Ureter (tissue), 1 donor: ENCODE results near the gene HSPA1A. TPM values are rescaled to one million over a fixed set of nuclear protein-coding genes. Genes with fewer than 3 reads are reported as not detected.

ENCODE experiments used
- DNase-seq: peaks from one replicate; pipeline ENCODE4 v3.0.0-alpha.2; 2020; ENCODE audit warnings: low spot score
- total RNA-seq: library from RNA; stranded (reverse); gene quantifications from one replicate; pipeline ENCODE4 v1.2.4, GENCODE V29; 2023
- donor health status: DM: yes; HTN: yes; CAD: no.

Gene HSPA1A
- total RNA-seq: 191 TPM

GRCh38 chr6:31815025-31815838 lies at the start of gene HSPA1A, which contains the start of gene HSPA1L:
HSPA1A (plus strand) TSS chr6:31815543; CDS start chr6:31815757, 214 bp downstream.
HSPA1L (minus strand) TSS chr6:31815283; CDS start chr6:31811972, 3,311 bp downstream.
- DNase-seq: peak; percentile 96

- DNase-seq: no peak
Measured at GRCh38 chr6:31765559-31765909, 49.8 kb upstream of the HSPA1A start.

- DNase-seq: no peak
Measured at GRCh38 chr6:31765910-31766794, 49.2 kb upstream of the HSPA1A start.

- no peak for DNase-seq
Measured at GRCh38 chr6:31767096-31767645, 48.2 kb upstream of the HSPA1A start.

GRCh38 chr6:31768363-31769257 lies 46.7 kb upstream of the HSPA1A start:
- no peak for DNase-seq

- DNase-seq: peak; percentile 70
Measured at GRCh38 chr6:31769684-31770371, 45.5 kb upstream of the HSPA1A start.

- no peak for DNase-seq
Measured at GRCh38 chr6:31770860-31771259, 44.5 kb upstream of the HSPA1A start.

- DNase-seq: no peak
Measured at GRCh38 chr6:31771992-31772358, 43.4 kb upstream of the HSPA1A start.

- DNase-seq: no peak
Measured at GRCh38 chr6:31775184-31775583, 40.2 kb upstream of the HSPA1A start.

- DNase-seq: no peak
Measured at GRCh38 chr6:31775633-31776484, 39.5 kb upstream of the HSPA1A start.

GRCh38 chr6:31776485-31776988 lies 38.8 kb upstream of the HSPA1A start:
- no peak for DNase-seq

GRCh38 chr6:31776989-31777666 lies 38.2 kb upstream of the HSPA1A start, which contains the start of gene VWA7:
VWA7 (minus strand) TSS chr6:31777328; CDS start chr6:31776779, 549 bp downstream.
- peak; percentile 67 for DNase-seq

GRCh38 chr6:31777667-31778050 lies 37.7 kb upstream of the HSPA1A start:
- DNase-seq: no peak

GRCh38 chr6:31778193-31778592 lies 37.1 kb upstream of the HSPA1A start:
- no peak for DNase-seq

GRCh38 chr6:31778999-31779885 lies 36.1 kb upstream of the HSPA1A start:
- DNase-seq: no peak

- no peak for DNase-seq
Measured at GRCh38 chr6:31779908-31780307, 35.4 kb upstream of the HSPA1A start.

- DNase-seq: no peak
Measured at GRCh38 chr6:31780507-31781243, 34.7 kb upstream of the HSPA1A start.
